ENCODE measurements around the gene CRYBG1.

Gene CRYBG1

DNA sequence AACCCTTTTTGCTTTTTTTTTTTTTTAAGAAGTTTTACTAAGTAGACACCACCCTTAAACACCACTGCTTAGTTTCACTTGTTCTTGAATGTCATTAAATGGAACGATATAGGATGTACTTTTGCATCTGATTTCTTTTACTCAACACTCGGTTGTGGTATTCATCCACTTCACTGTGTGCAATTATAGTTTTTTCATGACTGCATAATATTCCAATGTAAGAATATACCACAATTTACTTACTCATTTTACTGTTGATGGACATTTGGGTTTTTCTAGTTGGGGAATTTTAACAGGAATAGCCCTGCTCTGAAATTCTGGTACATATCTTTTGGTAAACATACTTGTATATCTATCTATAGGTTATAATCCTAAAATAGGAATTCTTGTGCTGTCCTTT, 238.9 kb downstream of the CRYBG1 start:
- no peak for DNase-seq (ENCODE audit: low read depth)

DNA sequence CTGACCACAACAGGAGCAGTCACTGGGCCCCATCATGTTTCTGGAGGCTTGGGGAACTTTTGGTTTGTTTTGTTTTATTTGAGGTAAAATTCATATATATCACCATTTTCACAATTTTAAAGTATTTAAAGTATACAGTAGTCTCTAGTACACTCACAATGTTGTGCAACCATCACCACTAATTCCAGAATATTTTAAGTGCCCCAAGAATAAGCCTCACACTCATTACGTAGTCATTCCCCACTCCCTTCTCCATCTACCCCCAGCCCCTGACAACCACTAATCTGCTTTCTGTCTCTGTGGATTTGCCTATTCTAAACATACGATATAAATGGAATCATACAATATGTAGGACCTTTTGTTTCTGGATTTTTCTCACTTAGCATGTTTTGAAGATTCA, 239.8 kb downstream of the CRYBG1 start:
- no peak for DNase-seq (ENCODE audit: low read depth)

DNA sequence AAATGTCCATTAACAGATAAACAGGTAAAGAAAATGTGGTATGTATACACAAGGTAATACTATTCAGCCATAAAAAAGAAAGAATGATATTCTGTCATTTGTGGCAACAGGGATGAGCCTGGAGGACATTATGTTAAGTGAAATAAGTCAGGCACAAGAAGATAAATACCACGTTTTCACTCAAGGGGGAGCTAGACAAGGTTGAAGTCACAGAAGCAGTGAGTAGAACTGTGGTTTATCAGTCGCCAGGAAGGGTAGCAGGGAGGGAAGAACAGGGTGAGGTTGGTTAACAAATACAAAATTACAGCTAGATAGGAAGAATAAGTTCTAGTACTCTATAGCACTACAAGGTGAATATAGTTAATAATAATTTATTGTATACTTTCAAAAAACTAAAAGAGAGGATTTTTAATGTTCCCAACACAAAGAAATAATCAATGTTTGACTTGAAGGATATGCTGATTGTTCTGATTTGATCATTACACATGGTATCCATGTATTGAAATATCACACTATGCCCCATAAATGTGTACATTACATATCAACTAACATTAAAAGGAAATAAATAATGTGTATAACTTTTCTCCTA, 247.7 kb downstream of the CRYBG1 start:
- DNase-seq (ENCODE audit: low read depth) = no peak

DNA sequence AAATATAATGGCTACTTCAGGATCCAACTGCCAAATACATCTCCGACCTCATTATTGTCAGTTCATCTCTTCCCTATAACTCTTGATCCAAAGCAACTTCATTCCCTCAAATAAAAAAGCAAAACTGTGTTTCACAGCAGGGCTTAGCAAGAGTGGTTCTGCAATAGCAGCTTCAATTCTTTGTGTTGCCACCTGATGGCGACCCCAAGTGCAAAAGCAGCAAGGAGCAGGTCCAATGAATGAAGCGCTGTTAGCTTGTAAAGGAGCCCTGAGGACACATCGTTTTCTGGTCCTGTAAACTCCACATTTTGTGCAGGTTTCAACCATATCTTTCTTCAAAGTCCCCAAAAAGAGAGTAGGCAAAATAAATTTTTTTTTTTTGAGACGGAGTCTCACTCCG, 249.2 kb downstream of the CRYBG1 start:
- DNase-seq (ENCODE audit: low read depth) = no peak

DNA sequence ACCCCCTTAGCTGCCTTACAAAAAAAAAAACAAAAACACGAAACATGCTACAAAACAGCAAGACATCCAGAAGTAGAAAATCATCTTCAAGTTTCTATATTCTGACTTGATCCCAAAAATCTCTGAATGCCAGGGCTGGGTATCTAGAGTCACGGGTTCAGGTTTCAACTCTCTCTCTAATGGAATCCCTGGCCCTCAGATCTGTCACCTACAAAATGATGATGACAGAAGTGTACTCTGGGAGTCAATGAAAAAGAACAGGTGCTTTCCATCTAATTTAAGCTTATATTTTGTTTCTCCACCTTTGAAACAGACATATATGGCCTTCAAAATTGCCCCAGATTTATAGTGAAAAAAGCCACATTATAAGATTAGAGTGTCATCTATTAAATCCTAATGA, 250.5 kb downstream of the CRYBG1 start:
- DNase-seq (ENCODE audit: low read depth) = no peak

DNA sequence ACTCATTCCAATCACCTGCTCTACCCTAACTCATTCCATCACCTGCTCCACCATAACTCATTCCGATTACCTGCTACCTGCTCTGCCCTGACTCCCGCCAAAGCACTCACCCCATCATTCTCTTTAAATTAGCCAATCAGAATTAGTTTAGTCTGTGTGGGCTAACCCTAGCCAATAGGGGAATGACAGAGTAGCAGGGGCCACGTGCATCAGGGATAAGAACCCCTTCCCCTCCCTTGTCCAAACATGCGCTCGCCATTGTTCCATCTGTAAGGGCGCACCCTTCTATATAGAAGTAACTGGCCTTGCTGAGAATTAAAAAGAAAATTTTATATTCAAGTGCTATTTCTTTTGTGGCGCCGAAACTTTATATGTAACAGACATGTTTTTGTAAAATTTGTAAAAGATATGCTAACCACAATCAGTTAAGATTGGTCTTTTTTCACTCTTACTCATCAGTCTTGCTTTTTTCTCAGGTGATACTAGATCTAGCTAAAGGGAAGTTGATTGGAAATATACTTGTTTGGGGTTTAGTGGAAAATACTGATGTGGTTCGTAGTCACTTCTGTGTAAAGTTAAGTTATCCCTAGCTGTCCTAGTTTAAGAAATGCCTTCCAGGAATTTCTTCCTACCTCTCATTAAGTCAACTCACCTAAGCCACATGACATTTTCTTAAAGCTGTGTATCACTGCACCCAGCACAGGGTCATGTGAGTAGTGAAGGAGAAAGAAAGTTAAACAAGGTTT, 252.3 kb downstream of the CRYBG1 start:
- no peak for DNase-seq (ENCODE audit: low read depth)

DNA sequence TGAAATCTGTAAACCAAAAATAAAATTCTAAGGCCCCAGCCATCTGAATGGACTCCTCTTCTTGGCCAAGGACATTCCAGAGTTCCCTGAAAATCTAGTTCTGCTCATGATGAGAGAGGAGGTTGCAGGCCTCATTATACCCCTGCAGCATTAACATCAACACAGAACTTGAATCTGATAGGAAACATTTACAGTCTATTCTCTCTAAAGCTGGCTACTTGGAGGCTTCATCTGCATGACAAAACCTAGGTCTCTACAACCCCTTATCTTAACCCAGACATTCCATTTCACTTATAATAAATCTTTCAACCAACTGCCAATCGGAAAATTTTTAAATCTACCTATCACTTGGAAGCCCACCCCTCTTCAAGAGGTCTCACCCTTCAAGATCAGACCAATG, 253.1 kb downstream of the CRYBG1 start:
- DNase-seq (ENCODE audit: low read depth) = no peak

DNA sequence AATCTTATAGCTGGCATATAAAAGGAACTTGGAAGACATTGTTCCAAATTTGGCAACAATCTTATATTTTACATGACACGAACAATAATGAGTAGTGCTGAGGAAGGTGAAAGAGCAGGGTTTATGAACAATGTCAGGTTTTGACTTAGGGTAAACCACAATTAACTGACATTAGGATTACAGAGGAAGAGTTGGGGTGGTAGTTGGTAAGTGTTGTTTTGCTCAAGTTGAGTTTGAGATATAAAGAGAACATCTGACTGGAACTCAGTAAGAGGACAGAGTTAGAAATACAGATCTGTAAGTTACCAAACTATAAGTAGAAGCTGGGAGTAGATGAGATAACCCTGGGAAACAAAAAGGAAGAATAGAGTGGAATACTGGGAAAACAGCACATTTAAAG, 253.6 kb downstream of the CRYBG1 start:
- DNase-seq (ENCODE audit: low read depth) = no peak

DNA sequence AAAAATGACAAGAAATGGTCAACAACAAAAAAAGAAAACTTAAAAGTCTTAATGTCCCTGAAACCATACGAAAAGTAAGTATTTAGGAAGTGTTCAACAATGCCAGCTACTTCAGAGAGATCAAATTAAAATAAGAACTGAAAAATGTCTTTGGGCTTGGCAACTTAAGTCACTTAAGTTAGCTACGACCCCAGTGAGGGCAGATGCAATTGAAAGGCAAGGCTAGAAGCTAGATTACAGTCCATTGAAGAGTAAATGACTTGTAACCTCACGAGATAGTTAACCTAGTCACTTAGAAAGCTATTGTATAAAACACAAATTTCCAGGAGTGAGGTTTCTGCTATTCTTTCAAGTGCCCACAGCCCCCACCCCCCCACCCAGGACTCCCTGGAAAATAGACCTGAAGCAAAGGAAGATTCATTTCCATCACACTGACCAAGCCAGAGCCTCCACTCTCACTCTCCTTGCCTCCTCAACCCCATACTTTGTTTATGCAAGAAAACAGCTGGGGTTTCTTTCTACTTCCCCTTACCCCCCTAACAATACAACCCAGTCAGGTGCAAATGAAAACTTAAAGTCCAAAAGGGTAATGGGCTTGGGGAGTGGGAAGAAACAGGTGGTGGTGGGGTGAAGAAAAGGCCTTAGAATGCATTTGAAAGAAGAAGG, 254.2 kb downstream of the CRYBG1 start:
- DNase-seq (ENCODE audit: low read depth) = no peak

DNA sequence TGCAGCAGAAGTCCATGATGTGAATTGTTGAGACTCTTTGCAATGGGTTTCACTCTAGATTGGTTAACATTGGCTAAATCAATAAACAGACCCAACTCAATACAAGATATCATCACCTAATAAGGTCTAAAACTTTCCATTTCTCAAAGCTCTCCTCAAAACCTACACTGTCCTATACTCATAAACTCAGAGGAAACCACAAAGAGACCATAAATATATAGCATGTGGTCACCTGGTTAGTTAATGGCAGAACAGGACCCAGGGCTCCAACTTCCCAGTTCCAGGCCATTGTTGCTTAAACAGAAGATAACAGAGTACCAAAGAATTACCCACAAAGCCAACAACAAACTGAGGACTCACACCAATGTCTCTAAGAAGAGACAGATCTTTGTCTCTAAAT, 256.8 kb downstream of the CRYBG1 start:
- DNase-seq (ENCODE audit: low read depth) = no peak

DNA sequence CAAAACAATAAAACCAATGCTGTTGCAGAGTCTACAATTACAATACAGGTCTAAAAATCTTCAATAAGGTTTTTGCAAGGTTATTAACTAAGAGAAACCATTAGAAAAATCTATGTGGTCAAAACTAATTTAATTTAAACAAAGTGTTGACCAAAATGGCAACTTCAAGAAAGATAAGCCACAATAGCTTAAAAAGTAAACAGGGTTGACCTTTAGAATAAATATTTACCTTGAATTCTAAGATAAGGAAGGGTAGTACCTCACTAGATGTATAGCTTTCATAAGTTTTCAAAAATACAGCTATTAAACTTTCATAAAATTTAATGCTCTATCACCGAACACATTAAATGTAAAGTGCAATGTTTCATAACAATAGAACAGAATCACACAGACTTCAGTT, 257.3 kb downstream of the CRYBG1 start:
- no peak for DNase-seq (ENCODE audit: low read depth)

DNA sequence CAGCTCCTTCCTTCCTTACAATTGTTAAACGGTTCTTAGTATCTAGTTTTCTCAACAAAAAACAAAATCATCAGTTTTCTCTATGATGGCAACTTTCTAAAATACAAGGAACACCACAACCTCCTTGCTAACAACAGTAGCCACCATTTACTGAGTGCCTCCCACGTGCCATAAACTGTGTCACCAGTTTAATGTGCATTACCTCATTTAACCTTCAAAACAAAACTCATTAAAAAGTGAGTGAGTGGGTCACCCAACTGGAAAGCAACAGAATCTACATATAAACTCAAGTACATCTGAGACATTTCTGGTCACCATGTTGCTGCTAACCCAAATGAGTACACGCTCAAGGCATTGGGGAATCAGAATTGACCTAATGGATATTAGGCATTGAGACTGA, 257.8 kb downstream of the CRYBG1 start:
- DNase-seq (ENCODE audit: low read depth) = no peak

DNA sequence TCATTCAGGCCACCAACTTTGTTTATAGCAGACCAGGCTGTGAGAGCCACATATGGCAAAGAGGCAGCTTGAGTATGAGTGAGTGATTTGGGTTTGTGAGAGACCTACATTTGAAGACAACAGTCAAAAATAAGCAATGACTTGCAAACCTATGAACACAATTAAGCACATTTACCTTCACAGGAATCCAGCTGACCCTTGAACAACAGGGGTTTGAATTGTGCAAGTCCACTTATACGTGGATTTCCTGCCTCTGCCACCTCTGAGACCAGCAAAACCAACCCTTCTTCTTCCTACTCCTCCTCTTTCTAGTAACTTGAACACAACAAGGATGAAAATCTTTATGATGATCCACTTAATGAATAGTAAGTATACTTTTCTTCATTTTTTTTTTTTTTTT, 258.7 kb downstream of the CRYBG1 start:
- DNase-seq (ENCODE audit: low read depth) = no peak

DNA sequence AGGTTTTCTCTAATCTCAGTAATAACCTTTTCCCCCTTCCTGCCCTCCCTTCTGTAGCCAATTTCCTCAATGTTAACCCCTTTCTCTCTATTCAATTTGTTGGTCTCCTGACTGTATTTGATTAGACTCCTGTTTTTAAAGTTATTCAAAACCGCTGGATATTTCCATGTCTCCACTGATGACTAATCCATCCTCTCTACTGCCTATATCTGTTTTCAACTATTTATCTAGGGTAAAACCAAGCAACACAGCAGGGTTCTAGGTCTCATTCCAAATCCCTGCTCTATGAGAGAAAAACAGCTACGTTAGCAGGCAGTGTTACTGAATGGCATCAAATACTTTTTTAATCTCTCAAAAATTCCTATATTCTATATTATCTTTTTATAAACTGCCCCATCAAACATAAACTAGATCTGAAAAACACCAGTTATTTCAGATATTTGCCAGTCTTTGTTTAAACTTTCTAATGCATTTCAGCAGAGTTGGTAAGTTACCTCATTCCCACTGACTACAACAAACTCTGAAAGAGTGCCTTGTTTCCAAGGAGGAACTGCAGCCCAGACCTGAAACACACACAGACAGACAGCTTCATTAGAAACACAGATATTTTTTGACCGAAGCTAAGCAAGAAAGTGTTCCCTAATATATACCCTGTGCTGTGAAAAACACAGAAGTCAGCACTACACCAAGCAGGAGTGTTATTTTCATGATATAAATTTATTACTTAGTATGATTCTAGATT, 260.6 kb downstream of the CRYBG1 start:
- DNase-seq (ENCODE audit: low read depth) = no peak

Data from activated T-cell treated with anti-CD3 and anti-CD28 coated beads for 1 hour (primary cell).